Pancreas (tissue), 10 donors: Measurements from ENCODE around the gene NDUFAF3. TPM values are rescaled to one million over a fixed set of nuclear protein-coding genes. Genes with fewer than 3 reads are reported as not detected.
A peak's percentile ranks its signal among the peaks of the same experiment; 100 is the strongest.

Experiments used
- ATAC-seq, 4 donors: fragments of 200-7000 bp; cut with Tn5 transposase; one replicate each; pipeline versions ENCODE4 v1.8.0 to v1.9.1; 2020; ENCODE audit warnings: mild to moderate bottlenecking in 4 of 4, moderate library complexity in 4 of 4
- DNase-seq, 6 donors: peaks; one replicate each; pipeline ENCODE4 v3.0.0-alpha.2; 2020
- FAIRE-seq: peaks from 2 replicates; lab custom pipeline; 2012; peaks lifted over from hg19 to GRCh38; lab: Jason Lieb, UNC
- H3K27ac ChIP-seq, 4 donors: fragments of 200-600 bp; sonication (generic); 1 replicate in 3 of 4; 2 replicates in 1 of 4; pipeline versions ENCODE4 v1.5.0 to v1.8.0; 2020
- H3K27me3 ChIP-seq, 4 donors: fragments of 200-600 bp; one replicate each; pipeline ENCODE4 v1.8.0; 2021
- H3K36me3 ChIP-seq, 3 donors: fragments of 200-600 bp; sonication (generic) in 1 of 3; one replicate each; pipeline versions ENCODE4 v1.5.0 to v1.8.0; 2020 to 2021
- H3K4me1 ChIP-seq, 3 donors: fragments of 200-600 bp; one replicate each; pipeline ENCODE4 v1.8.0; 2021
- H3K4me3 ChIP-seq, 4 donors: fragments of 200-600 bp; sonication (generic) in 2 of 4; one replicate each; pipeline versions ENCODE4 v1.5.0 to v1.8.0; 2020 to 2021
- H3K9me3 ChIP-seq, 4 donors: fragments of 200-600 bp; one replicate each; pipeline ENCODE4 v1.8.0; 2021
- WGBS, 2 donors: extraction: QIAGEN DNeasy Blood & Tissue Kit; methylation state at CpG; one replicate each; pipeline ENCODE4 v1.1.7; 2013; 5-methylcytosine and 5-hydroxymethylcytosine counted together
- intact Hi-C, 3 donors: fragments of 100-400 bp; cut with DNase I; formaldehyde crosslinking; loops; one replicate each; pipeline versions ENCODE4 v1.11.1 to v1.14.2; 2022
- polyA plus RNA-seq, 2 donors: library from polyadenylated mRNA; stranded (reverse); fragments of 200-250 nt; gene quantifications; one replicate each; pipeline ENCODE4 v1.2.3, GENCODE V29; 2013
- total RNA-seq, 6 donors: library from RNA; stranded (reverse); fragmentation: NEBNext Ultra II Directional in 4 of 6; extraction: Animal tissue kit (Norgen Biotek cat#: 25700) in 4 of 6; gene quantifications; one replicate each; pipeline versions ENCODE4 v1.2.1 to v1.2.4, GENCODE V29; 2021 to 2023
- TF ChIP-seq, protein P1 (sequence below), 4 donors: fragments of 200-600 bp; sonication (generic) in 3 of 4; IDR thresholded peaks; one replicate each; pipeline versions ENCODE4 v1.5.0 to v1.8.0; 2021; ENCODE audit warnings: antibody characterized with exemption in 4 of 4
- donor health status: healthy with polysubstance abuse.
- donor health status: DM: no; HTN: no; CAD: no; lungs with moderate emphysema.
- donor health status: DM: no; HTN: no; CAD: no.
- donor health status: control.
- donor health status: control.
- donor health status: Bipolar disorder and iron deficiency.
- donor health status: DM: yes; HTN: yes; CAD: no.
- donor health status: DM: no; HTN: no; CAD: no.
- donor health status: DM: no; HTN: no; CAD: no.
- donor health status: DM: yes; HTN: yes; CAD: no.

Gene NDUFAF3
- total and polyA plus RNA-seq, 8 donors: 20.9 to 72.1 (median 33.4) TPM

GRCh38 chr3:49021213-49021812 is 608 bp upstream of the NDUFAF3 start:
- H3K27ac ChIP-seq: peak overlapping the region; percentile 94 to 100 (median 99)
- H3K4me3 ChIP-seq: peak overlapping the region; percentile 73 to 95 (median 92)
- ATAC-seq (peak; percentile 79 to 91 (median 84)), FAIRE-seq (peak; percentile 73), DNase-seq (peak; percentile 99 to 100 (median 99))
- WGBS, 2 donors: 0% methylated on average over 53 to 60 of the region's 60 CpGs
- H3K4me1 ChIP-seq: peaks cover 3 to 28% (median 7%) of the 10 kb centered on the region in 3 donors
- intact Hi-C loops: loop anchor here in 1 of 3 donors (10.0 kb wide), 1 partner anchor 73 kb away; the partner anchor contains the start of gene QRICH1
- TF ChIP-seq, protein P1, sequence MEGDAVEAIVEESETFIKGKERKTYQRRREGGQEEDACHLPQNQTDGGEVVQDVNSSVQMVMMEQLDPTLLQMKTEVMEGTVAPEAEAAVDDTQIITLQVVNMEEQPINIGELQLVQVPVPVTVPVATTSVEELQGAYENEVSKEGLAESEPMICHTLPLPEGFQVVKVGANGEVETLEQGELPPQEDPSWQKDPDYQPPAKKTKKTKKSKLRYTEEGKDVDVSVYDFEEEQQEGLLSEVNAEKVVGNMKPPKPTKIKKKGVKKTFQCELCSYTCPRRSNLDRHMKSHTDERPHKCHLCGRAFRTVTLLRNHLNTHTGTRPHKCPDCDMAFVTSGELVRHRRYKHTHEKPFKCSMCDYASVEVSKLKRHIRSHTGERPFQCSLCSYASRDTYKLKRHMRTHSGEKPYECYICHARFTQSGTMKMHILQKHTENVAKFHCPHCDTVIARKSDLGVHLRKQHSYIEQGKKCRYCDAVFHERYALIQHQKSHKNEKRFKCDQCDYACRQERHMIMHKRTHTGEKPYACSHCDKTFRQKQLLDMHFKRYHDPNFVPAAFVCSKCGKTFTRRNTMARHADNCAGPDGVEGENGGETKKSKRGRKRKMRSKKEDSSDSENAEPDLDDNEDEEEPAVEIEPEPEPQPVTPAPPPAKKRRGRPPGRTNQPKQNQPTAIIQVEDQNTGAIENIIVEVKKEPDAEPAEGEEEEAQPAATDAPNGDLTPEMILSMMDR (IDR thresholded peaks at IDR 0.05): no peak
- H3K27me3 ChIP-seq: no peaks in the 10 kb centered on the region
- peaks cover 0 to 27% (median 13%) of the 10 kb centered on the region in 3 donors for H3K36me3 ChIP-seq
- H3K9me3 ChIP-seq: no peaks in the 10 kb centered on the region

- ATAC-seq (no peak), DNase-seq (peak in 2 of 6 donors; percentile 45 to 46), FAIRE-seq (no peak)
- no peaks in the 10 kb centered on the region for H3K27me3 ChIP-seq
- no peaks in the 10 kb centered on the region for H3K9me3 ChIP-seq
- TF ChIP-seq, protein P1 (IDR thresholded peaks at IDR 0.05): no peak
- peak overlapping the region; percentile 94 to 100 (median 99) for H3K27ac ChIP-seq
- 13 to 15% methylated on average over 11 to 12 of the region's 12 CpGs for WGBS, 2 donors
- peaks cover 0 to 32% (median 18%) of the 10 kb centered on the region in 3 donors for H3K36me3 ChIP-seq
- peaks cover 3 to 27% (median 7%) of the 10 kb centered on the region in 3 donors for H3K4me1 ChIP-seq
- peak overlapping the region; percentile 64 to 95 (median 92) for H3K4me3 ChIP-seq
- intact Hi-C loops: loop anchor here in 1 of 3 donors (10.0 kb wide), 1 partner anchor 72 kb away; the partner anchor contains the start of gene QRICH1
Measured at GRCh38 chr3:49022688-49023171, 809 bp downstream of the NDUFAF3 start.

- TF ChIP-seq, protein P1 (IDR thresholded peaks at IDR 0.05): no peak
- H3K4me3 ChIP-seq: no peak overlapping the region
- peaks cover 9 to 36% (median 13%) of the 10 kb centered on the region in 3 donors for H3K4me1 ChIP-seq
- no peaks in the 10 kb centered on the region for H3K27me3 ChIP-seq
- intact Hi-C loops: loop anchor here in 1 of 3 donors (10.0 kb wide), 1 partner anchor 71 kb away; the partner anchor contains the start of gene QRICH1
- 84 to 89% methylated on average over 4 of the region's 4 CpGs for WGBS, 2 donors
- DNase-seq: no peak
- ATAC-seq: no peak
- no peak overlapping the region for H3K27ac ChIP-seq
- no peaks in the 10 kb centered on the region for H3K9me3 ChIP-seq
- peaks cover 0 to 32% (median 18%) of the 10 kb centered on the region in 3 donors for H3K36me3 ChIP-seq
- FAIRE-seq: no peak
Measured at GRCh38 chr3:49023775-49024174, 1.9 kb downstream of the NDUFAF3 start.

GRCh38 chr3:49024449-49024848 is 2.5 kb downstream of the NDUFAF3 start:
- no peak overlapping the region for H3K4me3 ChIP-seq

More at GRCh38 chr3:49024449-49024848, 2.5 kb downstream of the NDUFAF3 start:
- no peak for FAIRE-seq
- H3K27ac ChIP-seq: no peak overlapping the region
- no peak for ATAC-seq
- intact Hi-C loops: loop anchor here in 1 of 3 donors (10.0 kb wide), 1 partner anchor 70 kb away; the partner anchor contains the start of gene QRICH1
- H3K4me1 ChIP-seq: peaks cover 6 to 30% (median 9%) of the 10 kb centered on the region in 3 donors
- no peaks in the 10 kb centered on the region for H3K27me3 ChIP-seq
- DNase-seq: no peak
- 73 to 79% methylated on average over 5 of the region's 5 CpGs for WGBS, 2 donors
- H3K9me3 ChIP-seq: no peaks in the 10 kb centered on the region
- H3K36me3 ChIP-seq: peaks cover 0 to 32% (median 18%) of the 10 kb centered on the region in 3 donors
- TF ChIP-seq, protein P1 (IDR thresholded peaks at IDR 0.05): no peak
